WTC11 (cell line): ENCODE results near the gene CHRNA1. TPM values are rescaled to one million over a fixed set of nuclear protein-coding genes. Genes with fewer than 3 reads are reported as not detected.

Source experiments
- ATAC-seq: fragments of 200-7000 bp; cut with Tn5 transposase; 2 replicates; pipeline ENCODE4 v1.10.0; 2021; ENCODE audit warnings: mild to moderate bottlenecking, moderate library complexity
- CTCF ChIA-PET: fragments of 300-600 bp; sonication (Branson Sonifier 250); formaldehyde crosslinking; loops from one replicate; lab custom pipeline; 2021; ENCODE audit warnings: antibody characterized with exemption; lab: Charles Lee
- POLR2A ChIA-PET: fragments of 350-600 bp; sonication (Branson Sonifier 250); formaldehyde crosslinking; loops from one replicate; lab custom pipeline; 2021; ENCODE audit warnings: antibody characterized with exemption; lab: Charles Lee
- DNase-seq: peaks from one replicate; pipeline ENCODE4 v3.0.0; 2021; ENCODE audit warnings: low spot score
- H3K27ac Mint-ChIP-seq: 2 replicates; pipeline ENCODE4 v1.8.0; 2021; ENCODE audit warnings: mixed read lengths
- H3K27me3 Mint-ChIP-seq: 2 replicates; pipeline ENCODE4 v1.8.0; 2021; ENCODE audit warnings: low read depth, mild to moderate bottlenecking, moderate library complexity, mixed read lengths
- H3K36me3 Mint-ChIP-seq: 2 replicates; pipeline ENCODE4 v1.8.0; 2021; ENCODE audit warnings: mixed read lengths
- H3K4me1 Mint-ChIP-seq: 2 replicates; pipeline ENCODE4 v1.8.0; 2022; ENCODE audit warnings: mixed read lengths
- H3K4me3 Mint-ChIP-seq: 2 replicates; pipeline ENCODE4 v1.8.0; 2021; ENCODE audit warnings: mild to moderate bottlenecking, moderate library complexity, mixed read lengths
- H3K9me3 Mint-ChIP-seq: 2 replicates; pipeline ENCODE4 v1.8.0; 2021; ENCODE audit warnings: mixed read lengths
- ARID4B ChIP-seq: sonication (generic); formaldehyde crosslinking; IDR thresholded peaks from 2 replicates; pipeline ENCODE4 v1.8.0; 2023; ENCODE audit warnings: missing genetic modification reagents, mild to moderate bottlenecking, borderline replicate concordance
- ATF1 ChIP-seq: sonication (generic); formaldehyde crosslinking; IDR thresholded peaks from 2 replicates; pipeline ENCODE4 v1.8.1; 2023; ENCODE audit warnings: mild to moderate bottlenecking, moderate library complexity, missing genetic modification reagents
- CREB1 ChIP-seq: sonication (generic); formaldehyde crosslinking; IDR thresholded peaks from 2 replicates; pipeline ENCODE4 v1.8.0; 2023; ENCODE audit warnings: mild to moderate bottlenecking, missing genetic modification reagents
- ERG ChIP-seq: fragments of 250-450 bp; sonication (Bioruptor Pico); IDR thresholded peaks from 2 replicates; pipeline ENCODE4 v1.8.0; 2021; ENCODE audit warnings: mild to moderate bottlenecking
- GABPB1 ChIP-seq: sonication (generic); formaldehyde crosslinking; IDR thresholded peaks from 2 replicates; pipeline ENCODE4 v1.8.1; 2023; ENCODE audit warnings: mild to moderate bottlenecking, missing genetic modification reagents
- HMGA2 ChIP-seq: fragments of 250-450 bp; sonication (Bioruptor Pico); IDR thresholded peaks from 2 replicates; pipeline ENCODE4 v1.4.0; 2021; ENCODE audit warnings: mild to moderate bottlenecking, moderate library complexity
- MXD4 ChIP-seq: fragments of 250-450 bp; sonication (Bioruptor Pico); IDR thresholded peaks from 2 replicates; pipeline ENCODE4 v1.8.0; 2021; ENCODE audit warnings: mild to moderate bottlenecking, moderate library complexity, borderline replicate concordance
- MYBL2 ChIP-seq: sonication (generic); formaldehyde crosslinking; IDR thresholded peaks from 2 replicates; pipeline ENCODE4 v1.8.1; 2023; ENCODE audit warnings: mild to moderate bottlenecking, moderate library complexity, missing genetic modification reagents
- OVOL2 ChIP-seq: fragments of 250-450 bp; sonication (Bioruptor Pico); IDR thresholded peaks from 2 replicates; pipeline ENCODE4 v1.9.0; 2021; ENCODE audit warnings: mild to moderate bottlenecking, borderline replicate concordance
- SMAD4 ChIP-seq: sonication (generic); formaldehyde crosslinking; IDR thresholded peaks from 2 replicates; pipeline ENCODE4 v1.8.0; 2022; ENCODE audit warnings: mild to moderate bottlenecking, missing genetic modification reagents
- SOX15 ChIP-seq: fragments of 250-450 bp; sonication (Bioruptor Pico); IDR thresholded peaks from 2 replicates; pipeline ENCODE4 v1.9.0; 2021; ENCODE audit warnings: mild to moderate bottlenecking
- STAT6 ChIP-seq: sonication (generic); formaldehyde crosslinking; conservative IDR thresholded peaks from 2 replicates; pipeline ENCODE4 v1.8.1; 2023; ENCODE audit warnings: mild to moderate bottlenecking, low read depth, missing genetic modification reagents, moderate library complexity
- ZBTB21 ChIP-seq: sonication (generic); formaldehyde crosslinking; IDR thresholded peaks from 2 replicates; pipeline ENCODE4 v1.8.1; 2023; ENCODE audit warnings: mild to moderate bottlenecking, missing genetic modification reagents, borderline replicate concordance
- total RNA-seq: library from RNA; stranded (reverse); gene quantifications from 3 replicates; pipeline ENCODE4 v1.2.3, GENCODE V29; 2021
- TF ChIP-seq, protein P1 (sequence below): sonication (generic); formaldehyde crosslinking; IDR thresholded peaks from 2 replicates; pipeline ENCODE4 v1.8.0; 2023; ENCODE audit warnings: mild to moderate bottlenecking, missing genetic modification reagents
- TF ChIP-seq, protein P2 (sequence below): sonication (generic); formaldehyde crosslinking; IDR thresholded peaks from 2 replicates; pipeline ENCODE4 v1.8.1; 2022; ENCODE audit warnings: low read depth, missing genetic modification reagents, borderline replicate concordance
- TF ChIP-seq, protein P3 (sequence below): fragments of 250-450 bp; sonication (Bioruptor Pico); IDR thresholded peaks from 2 replicates; pipeline ENCODE4 v1.9.0; 2021; ENCODE audit warnings: moderate library complexity, mild to moderate bottlenecking, inconsistent platforms, borderline replicate concordance
- TF ChIP-seq, protein P4 (sequence below): fragments of 250-450 bp; sonication (Bioruptor Pico); IDR thresholded peaks from 2 replicates; pipeline ENCODE4 v1.9.0; 2021; ENCODE audit warnings: mild to moderate bottlenecking
- TF ChIP-seq, protein P5 (sequence below): sonication (generic); formaldehyde crosslinking; IDR thresholded peaks from 2 replicates; pipeline ENCODE4 v1.8.1; 2023; ENCODE audit warnings: mild to moderate bottlenecking, missing genetic modification reagents

Gene CHRNA1
- total RNA-seq, 1 experiment from 2014 or later: not detected

DNA sequence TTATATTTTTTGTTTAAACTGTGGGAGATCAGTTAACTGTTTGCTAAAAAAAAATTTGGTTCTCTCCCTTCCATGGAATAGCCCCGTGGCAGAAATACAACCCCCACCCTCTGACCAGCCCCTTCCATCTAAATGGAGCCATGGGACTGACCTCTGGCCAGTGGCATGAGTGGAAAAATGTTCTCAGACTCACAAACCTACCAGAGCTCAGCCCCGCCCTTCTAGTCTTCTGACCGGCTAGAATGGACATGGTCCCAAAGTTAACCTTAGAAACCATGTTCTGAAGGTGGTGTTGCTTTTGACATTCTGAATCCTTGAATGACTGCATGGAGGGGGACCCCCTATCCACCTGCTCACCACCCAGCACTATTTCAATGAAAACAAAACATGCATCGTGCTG, 1.3 kb upstream of the CHRNA1 start:
- Mint-ChIP-seq H3K4me3 (no peak overlapping the region), H3K4me1 (peaks cover 33% of the 10 kb centered on the region), H3K27ac (no peak overlapping the region)
- no peak for ATAC-seq
- TF ChIP-seq GABPB1 (CRISPR knock-in tag) (no peak), ARID4B (no peak), OVOL2 (CRISPR knock-in tag) (no peak), ERG (no peak), STAT6 (CRISPR knock-in tag) (no peak), ZBTB21 (CRISPR knock-in tag) (no peak), CREB1 (CRISPR knock-in tag) (no peak), MYBL2 (CRISPR knock-in tag) (no peak), ATF1 (CRISPR knock-in tag) (no peak)
- TF ChIP-seq, protein P1, sequence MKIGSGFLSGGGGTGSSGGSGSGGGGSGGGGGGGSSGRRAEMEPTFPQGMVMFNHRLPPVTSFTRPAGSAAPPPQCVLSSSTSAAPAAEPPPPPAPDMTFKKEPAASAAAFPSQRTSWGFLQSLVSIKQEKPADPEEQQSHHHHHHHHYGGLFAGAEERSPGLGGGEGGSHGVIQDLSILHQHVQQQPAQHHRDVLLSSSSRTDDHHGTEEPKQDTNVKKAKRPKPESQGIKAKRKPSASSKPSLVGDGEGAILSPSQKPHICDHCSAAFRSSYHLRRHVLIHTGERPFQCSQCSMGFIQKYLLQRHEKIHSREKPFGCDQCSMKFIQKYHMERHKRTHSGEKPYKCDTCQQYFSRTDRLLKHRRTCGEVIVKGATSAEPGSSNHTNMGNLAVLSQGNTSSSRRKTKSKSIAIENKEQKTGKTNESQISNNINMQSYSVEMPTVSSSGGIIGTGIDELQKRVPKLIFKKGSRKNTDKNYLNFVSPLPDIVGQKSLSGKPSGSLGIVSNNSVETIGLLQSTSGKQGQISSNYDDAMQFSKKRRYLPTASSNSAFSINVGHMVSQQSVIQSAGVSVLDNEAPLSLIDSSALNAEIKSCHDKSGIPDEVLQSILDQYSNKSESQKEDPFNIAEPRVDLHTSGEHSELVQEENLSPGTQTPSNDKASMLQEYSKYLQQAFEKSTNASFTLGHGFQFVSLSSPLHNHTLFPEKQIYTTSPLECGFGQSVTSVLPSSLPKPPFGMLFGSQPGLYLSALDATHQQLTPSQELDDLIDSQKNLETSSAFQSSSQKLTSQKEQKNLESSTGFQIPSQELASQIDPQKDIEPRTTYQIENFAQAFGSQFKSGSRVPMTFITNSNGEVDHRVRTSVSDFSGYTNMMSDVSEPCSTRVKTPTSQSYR (CRISPR knock-in tag): no peak
- TF ChIP-seq, protein P2, sequence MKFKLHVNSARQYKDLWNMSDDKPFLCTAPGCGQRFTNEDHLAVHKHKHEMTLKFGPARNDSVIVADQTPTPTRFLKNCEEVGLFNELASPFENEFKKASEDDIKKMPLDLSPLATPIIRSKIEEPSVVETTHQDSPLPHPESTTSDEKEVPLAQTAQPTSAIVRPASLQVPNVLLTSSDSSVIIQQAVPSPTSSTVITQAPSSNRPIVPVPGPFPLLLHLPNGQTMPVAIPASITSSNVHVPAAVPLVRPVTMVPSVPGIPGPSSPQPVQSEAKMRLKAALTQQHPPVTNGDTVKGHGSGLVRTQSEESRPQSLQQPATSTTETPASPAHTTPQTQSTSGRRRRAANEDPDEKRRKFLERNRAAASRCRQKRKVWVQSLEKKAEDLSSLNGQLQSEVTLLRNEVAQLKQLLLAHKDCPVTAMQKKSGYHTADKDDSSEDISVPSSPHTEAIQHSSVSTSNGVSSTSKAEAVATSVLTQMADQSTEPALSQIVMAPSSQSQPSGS: no peak
- TF ChIP-seq, all 79 proteins: peak for 0
- H3K36me3 Mint-ChIP-seq: no peaks in the 10 kb centered on the region
- ChIA-PET POLR2A (no interaction called here), CTCF (interaction anchor here (1.0 to 5.3 kb wide), 6 partner anchors 10 to 224 kb away, joined by 3 to 44 read pairs (median 4); no protein-coding TSS in a partner anchor)
- H3K9me3 Mint-ChIP-seq: no peaks in the 10 kb centered on the region; the same call in 1 of the 2 replicates
- no peak for DNase-seq
- H3K27me3 Mint-ChIP-seq: no peaks in the 10 kb centered on the region

DNA sequence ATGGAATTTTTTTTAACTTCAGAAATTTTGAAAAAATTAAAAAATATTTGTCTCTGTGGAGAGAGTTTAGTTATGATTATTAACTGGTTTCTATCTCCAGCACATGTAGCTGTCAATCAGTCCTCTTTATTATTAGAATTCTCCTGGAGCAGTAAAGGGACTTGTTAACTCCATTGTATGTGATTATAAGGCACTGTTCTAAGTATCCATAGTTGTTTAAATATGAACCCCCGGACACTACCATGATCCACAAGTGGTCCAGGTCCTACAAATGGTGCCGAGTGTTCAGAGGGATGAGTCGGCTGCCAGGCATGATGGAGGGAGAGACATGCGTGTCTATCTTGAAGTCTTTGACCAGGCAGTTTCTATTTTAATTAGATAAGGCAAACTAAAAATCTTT, 492 bp downstream of the CHRNA1 start:
- no peaks in the 10 kb centered on the region; the same call in 1 of the 2 replicates for H3K9me3 Mint-ChIP-seq
- no peak overlapping the region for H3K4me3 Mint-ChIP-seq
- ChIA-PET POLR2A (no interaction called here), CTCF (interaction anchor here (0.6 to 5.3 kb wide), 8 partner anchors 7 to 66 kb away, joined by 3 to 44 read pairs (median 7); no protein-coding TSS in a partner anchor)
- ATAC-seq (no peak), DNase-seq (no peak)
- H3K36me3 Mint-ChIP-seq: no peaks in the 10 kb centered on the region
- H3K27me3 Mint-ChIP-seq: no peaks in the 10 kb centered on the region
- H3K4me1 Mint-ChIP-seq: peaks cover 23% of the 10 kb centered on the region
- no peak overlapping the region for H3K27ac Mint-ChIP-seq
- TF ChIP-seq, protein P3, sequence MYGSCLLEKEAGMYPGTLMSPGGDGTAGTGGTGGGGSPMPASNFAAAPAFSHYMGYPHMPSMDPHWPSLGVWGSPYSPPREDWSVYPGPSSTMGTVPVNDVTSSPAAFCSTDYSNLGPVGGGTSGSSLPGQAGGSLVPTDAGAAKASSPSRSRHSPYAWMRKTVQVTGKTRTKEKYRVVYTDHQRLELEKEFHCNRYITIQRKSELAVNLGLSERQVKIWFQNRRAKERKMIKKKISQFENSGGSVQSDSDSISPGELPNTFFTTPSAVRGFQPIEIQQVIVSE (CRISPR knock-in tag): no peak
- TF ChIP-seq MXD4 (CRISPR knock-in tag) (no peak), HMGA2 (no peak), SOX15 (CRISPR knock-in tag) (no peak), SMAD4 (CRISPR knock-in tag) (no peak)
- TF ChIP-seq, protein P4, sequence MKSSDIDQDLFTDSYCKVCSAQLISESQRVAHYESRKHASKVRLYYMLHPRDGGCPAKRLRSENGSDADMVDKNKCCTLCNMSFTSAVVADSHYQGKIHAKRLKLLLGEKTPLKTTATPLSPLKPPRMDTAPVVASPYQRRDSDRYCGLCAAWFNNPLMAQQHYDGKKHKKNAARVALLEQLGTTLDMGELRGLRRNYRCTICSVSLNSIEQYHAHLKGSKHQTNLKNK (CRISPR knock-in tag): no peak
- TF ChIP-seq, protein P5, sequence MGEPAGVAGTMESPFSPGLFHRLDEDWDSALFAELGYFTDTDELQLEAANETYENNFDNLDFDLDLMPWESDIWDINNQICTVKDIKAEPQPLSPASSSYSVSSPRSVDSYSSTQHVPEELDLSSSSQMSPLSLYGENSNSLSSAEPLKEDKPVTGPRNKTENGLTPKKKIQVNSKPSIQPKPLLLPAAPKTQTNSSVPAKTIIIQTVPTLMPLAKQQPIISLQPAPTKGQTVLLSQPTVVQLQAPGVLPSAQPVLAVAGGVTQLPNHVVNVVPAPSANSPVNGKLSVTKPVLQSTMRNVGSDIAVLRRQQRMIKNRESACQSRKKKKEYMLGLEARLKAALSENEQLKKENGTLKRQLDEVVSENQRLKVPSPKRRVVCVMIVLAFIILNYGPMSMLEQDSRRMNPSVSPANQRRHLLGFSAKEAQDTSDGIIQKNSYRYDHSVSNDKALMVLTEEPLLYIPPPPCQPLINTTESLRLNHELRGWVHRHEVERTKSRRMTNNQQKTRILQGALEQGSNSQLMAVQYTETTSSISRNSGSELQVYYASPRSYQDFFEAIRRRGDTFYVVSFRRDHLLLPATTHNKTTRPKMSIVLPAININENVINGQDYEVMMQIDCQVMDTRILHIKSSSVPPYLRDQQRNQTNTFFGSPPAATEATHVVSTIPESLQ: no peak
